Left lung (tissue), 10 donors: Measurements from ENCODE around the gene KLHL9. TPM values are rescaled to one million over a fixed set of nuclear protein-coding genes. Genes with fewer than 3 reads are reported as not detected.

Source experiments
- ATAC-seq: fragments of 200-7000 bp; cut with Tn5 transposase; one replicate; pipeline ENCODE4 v1.9.1; 2020; ENCODE audit warnings: moderate library complexity
- DNase-seq, 4 donors: peaks; one replicate each; pipeline ENCODE4 v3.0.0-alpha.2; 2013 to 2020
- H3K27ac ChIP-seq, 2 donors: fragments of 200-600 bp; sonication (generic) in 1 of 2; one replicate each; pipeline versions ENCODE4 v1.5.0 to v1.8.0; 2020 to 2021
- H3K27me3 ChIP-seq, 2 donors: fragments of 200-600 bp; sonication (generic) in 1 of 2; one replicate each; pipeline versions ENCODE4 v1.5.0 to v1.8.0; 2020 to 2021
- H3K36me3 ChIP-seq, 2 donors: fragments of 200-600 bp; sonication (generic) in 1 of 2; one replicate each; pipeline versions ENCODE4 v1.5.0 to v1.8.0; 2020 to 2021
- H3K4me1 ChIP-seq, 2 donors: fragments of 200-600 bp; one replicate each; pipeline ENCODE4 v1.8.0; 2021
- H3K4me3 ChIP-seq, 2 donors: fragments of 200-600 bp; sonication (generic) in 1 of 2; one replicate each; pipeline versions ENCODE4 v1.5.0 to v1.8.0; 2020 to 2021; ENCODE audit warnings: mild to moderate bottlenecking in 1 of 2
- H3K9me3 ChIP-seq, 2 donors: fragments of 200-600 bp; sonication (generic) in 1 of 2; one replicate each; pipeline versions ENCODE4 v1.5.0 to v1.8.0; 2020 to 2021
- CTCF ChIP-seq, 2 donors: fragments of 200-600 bp; sonication (generic) in 1 of 2; IDR thresholded peaks; one replicate each; pipeline versions ENCODE4 v1.5.0 to v1.8.0; 2021; ENCODE audit warnings: antibody characterized with exemption in 2 of 2
- intact Hi-C, 2 donors: fragments of 100-400 bp; cut with DNase I; formaldehyde crosslinking; loops; one replicate each; pipeline versions ENCODE4 v1.11.2 to v1.14.2; 2022
- polyA plus RNA-seq, 6 donors: library from polyadenylated mRNA; unstranded; fragments of 120-200 nt; gene quantifications; one replicate each; pipeline ENCODE4 v1.2.1, GENCODE V29; 2013; ENCODE audit not compliant: insufficient read length in 6 of 6
- total RNA-seq, 2 donors: library from RNA; stranded (reverse); fragmentation: NEBNext Ultra II Directional; extraction: Animal tissue kit (Norgen Biotek cat#: 25700); gene quantifications; one replicate each; pipeline ENCODE4 v1.2.1, GENCODE V29; 2021
- donor health status: DM: no; HTN: yes; CAD: no.
- donor health status: DM: no; HTN: no; CAD: no.

KLHL9 gene
- total and polyA plus RNA-seq, 8 donors = 21.6 to 45.5 (median 41.5) TPM

GRCh38 chr9:21326526-21327139, 8.6 kb downstream of the KLHL9 start:
- TF ChIP-seq CTCF (IDR thresholded peaks at IDR 0.05) = peak in 1 of 2 donors; percentile 68
- no peaks in the 10 kb centered on the region for H3K9me3 ChIP-seq
- no peaks in the 10 kb centered on the region for H3K27me3 ChIP-seq
- DNase-seq (peak in 1 of 4 donors; percentile 30), ATAC-seq (peak; percentile 87)
- H3K4me1 ChIP-seq = peaks cover 4 to 53% of the 10 kb centered on the region in 2 donors
- intact Hi-C loops = no loop called here
- H3K4me3 ChIP-seq = no peak overlapping the region
- no peak overlapping the region for H3K27ac ChIP-seq
- peaks cover 0 to 41% of the 10 kb centered on the region in 2 donors for H3K36me3 ChIP-seq

GRCh38 chr9:21324047-21324446, 11.2 kb downstream of the KLHL9 start:
- DNase-seq (no peak), ATAC-seq (peak; percentile 42)
- no peak for TF ChIP-seq CTCF (IDR thresholded peaks at IDR 0.05)
- no peaks in the 10 kb centered on the region for H3K27me3 ChIP-seq
- peaks cover 0 to 40% of the 10 kb centered on the region in 2 donors for H3K36me3 ChIP-seq
- intact Hi-C loops = no loop called here
- H3K4me3 ChIP-seq = no peak overlapping the region
- no peaks in the 10 kb centered on the region for H3K9me3 ChIP-seq
- H3K4me1 ChIP-seq = peaks cover 0 to 28% of the 10 kb centered on the region in 2 donors
- H3K27ac ChIP-seq = peak overlapping the region in 1 of 2 donors; percentile 11

GRCh38 chr9:21322911-21323461, 12.2 kb downstream of the KLHL9 start:
- ATAC-seq = no peak
- intact Hi-C loops = no loop called here
- no peak for DNase-seq
- Histone ChIP-seq H3K36me3 (peaks cover 0 to 40% of the 10 kb centered on the region in 2 donors), H3K27ac (no peak overlapping the region), H3K4me1 (peaks cover 0 to 19% of the 10 kb centered on the region in 2 donors), H3K9me3 (no peaks in the 10 kb centered on the region), H3K4me3 (no peak overlapping the region), H3K27me3 (no peaks in the 10 kb centered on the region)
- no peak for TF ChIP-seq CTCF (IDR thresholded peaks at IDR 0.05)

- no peak for ATAC-seq
Observed at GRCh38 chr9:21320465-21320864, 14.7 kb downstream of the KLHL9 start.

More at GRCh38 chr9:21320465-21320864, 14.7 kb downstream of the KLHL9 start:
- intact Hi-C loops = no loop called here
- no peak overlapping the region for H3K4me3 ChIP-seq
- no peak for TF ChIP-seq CTCF (IDR thresholded peaks at IDR 0.05)
- no peaks in the 10 kb centered on the region for H3K27me3 ChIP-seq
- DNase-seq = no peak
- peaks cover 0 to 40% of the 10 kb centered on the region in 2 donors for H3K36me3 ChIP-seq
- H3K27ac ChIP-seq = no peak overlapping the region
- H3K9me3 ChIP-seq = no peaks in the 10 kb centered on the region
- peaks cover 0 to 6% of the 10 kb centered on the region in 2 donors for H3K4me1 ChIP-seq
